ENCODE results near the gene ZNF415.

Gene ZNF415

DNA sequence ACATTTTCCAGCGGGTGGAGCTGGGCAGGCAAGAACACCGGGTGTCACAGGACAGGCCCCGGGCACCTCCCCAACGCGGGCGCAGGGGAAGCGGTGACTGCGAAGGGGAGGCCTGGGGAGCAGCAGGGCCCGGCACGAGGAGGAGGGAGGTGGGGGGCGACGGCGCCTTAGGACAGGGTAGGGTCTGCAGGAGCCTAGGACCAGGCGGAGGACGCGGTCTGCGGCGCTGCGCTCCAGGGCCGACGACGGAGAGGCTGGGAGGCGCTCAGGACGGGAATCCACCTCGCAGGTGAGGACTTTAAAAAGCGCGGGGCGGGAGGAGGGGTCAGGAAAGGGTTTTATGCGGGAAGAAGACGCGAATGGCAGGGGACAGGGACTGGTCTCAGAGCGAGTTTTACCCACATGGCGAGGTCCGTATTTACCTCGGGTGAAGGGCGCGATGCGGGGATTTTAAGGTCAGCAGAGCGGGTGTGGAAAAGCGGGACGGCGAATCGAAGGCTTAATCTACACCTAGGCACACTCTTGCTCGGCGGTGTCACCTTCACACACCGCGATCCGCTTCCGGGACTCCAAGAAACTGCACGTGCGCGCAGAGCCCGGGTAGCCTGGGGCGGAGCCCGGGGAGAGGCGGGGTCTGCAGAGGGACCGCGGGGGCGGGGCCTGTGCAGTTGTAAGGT lies 74.7 kb downstream of the ZNF415 start:
- no peak overlapping the region for H3K27ac ChIP-seq
- DNase-seq (ENCODE audit: low read depth, low spot score), result no peak
